Measurements from ENCODE around the gene CPXM1.
"Not testable (repeated sequence)": the region's sequence is repeated elsewhere in the genome, so short reads cannot be mapped to it uniquely, and the experiment has no call there.

CPXM1 gene

DNA sequence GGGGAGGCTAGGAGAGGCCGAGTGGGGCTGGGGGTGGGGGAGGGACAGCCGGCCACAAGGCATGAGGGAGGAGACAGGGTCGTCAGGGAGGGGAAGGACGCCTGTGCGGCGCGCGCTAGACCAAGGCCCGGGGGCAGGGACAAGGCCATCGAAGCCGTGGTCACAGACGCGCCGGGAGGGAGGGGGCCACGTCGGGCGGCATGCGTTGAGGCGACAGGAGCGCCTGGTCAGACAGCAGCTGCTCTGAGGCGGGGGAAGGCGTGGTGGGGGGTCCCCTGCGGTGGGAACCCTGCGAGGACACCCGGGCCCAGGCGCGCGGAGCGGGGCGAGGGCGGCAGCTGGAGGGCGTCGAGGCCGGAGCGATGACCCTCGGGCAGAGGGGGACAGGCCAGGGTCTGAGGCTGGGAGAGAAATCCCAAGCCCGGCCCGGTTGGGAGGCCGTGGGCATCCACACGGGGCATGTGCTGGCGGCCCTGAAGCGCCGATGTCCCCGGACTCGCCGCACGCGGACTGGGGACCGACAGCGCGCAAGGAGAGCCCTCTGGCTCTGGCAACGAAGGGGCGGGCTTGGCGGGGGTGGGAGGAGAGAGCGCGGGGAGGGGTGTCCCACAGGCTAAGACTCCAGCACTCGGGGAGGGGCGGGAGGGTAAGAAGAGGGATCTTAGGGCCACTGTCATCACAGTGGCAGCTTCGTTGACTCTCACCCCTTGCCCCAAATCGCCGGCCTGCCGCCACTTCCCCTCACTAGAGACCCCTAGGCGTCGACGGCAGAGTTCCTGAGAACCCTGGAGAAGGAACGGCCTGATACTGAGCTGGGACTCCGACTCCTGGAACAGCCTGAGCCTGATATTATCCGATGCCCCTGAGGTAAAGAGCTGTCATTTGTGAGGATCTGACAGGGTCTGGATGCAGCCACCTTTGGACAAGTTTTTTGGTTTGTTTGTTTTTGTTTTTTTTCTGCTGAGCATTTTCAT is 20.8 kb upstream of the CPXM1 start:
- DNase-seq, result no peak

DNA sequence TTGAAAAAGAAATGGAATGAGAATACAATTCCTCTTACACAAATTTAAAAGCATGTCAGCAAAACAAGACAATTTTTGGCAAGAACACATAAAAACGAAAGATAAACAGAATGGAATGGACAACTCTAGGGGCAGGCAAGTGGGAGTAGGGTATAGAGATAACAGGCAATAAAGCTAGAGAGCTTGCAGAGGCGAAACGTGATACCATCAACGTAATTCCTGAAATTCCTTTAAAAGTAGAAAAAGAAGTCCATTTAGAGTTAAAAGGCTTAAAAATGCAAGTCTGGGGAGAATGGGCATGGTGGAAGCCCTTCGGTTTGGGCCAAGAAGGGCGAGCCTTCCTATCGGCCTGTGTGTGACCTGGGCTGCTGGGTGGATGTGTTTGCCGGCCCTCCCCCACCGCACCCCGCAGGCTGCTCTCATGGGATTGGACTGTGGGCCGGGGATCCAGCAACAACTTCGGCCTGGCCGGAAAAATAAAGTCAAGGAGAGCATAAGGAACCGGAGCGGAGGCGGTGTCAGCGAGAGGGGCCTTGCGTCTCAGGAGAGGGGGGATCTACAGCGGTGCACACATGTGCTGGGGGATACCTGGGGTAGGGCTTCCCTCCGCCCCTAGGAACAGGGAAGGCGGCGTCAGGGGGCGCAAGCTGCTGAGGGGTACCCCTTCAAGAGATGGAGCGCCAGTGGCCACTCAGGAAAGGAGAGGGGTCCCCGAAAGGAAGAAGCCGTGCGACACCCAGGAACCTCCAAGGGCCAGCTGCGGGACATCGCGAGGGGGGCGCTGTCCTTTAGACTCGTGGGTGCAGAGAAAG is 19.9 kb upstream of the CPXM1 start:
- DNase-seq, result no peak

DNA sequence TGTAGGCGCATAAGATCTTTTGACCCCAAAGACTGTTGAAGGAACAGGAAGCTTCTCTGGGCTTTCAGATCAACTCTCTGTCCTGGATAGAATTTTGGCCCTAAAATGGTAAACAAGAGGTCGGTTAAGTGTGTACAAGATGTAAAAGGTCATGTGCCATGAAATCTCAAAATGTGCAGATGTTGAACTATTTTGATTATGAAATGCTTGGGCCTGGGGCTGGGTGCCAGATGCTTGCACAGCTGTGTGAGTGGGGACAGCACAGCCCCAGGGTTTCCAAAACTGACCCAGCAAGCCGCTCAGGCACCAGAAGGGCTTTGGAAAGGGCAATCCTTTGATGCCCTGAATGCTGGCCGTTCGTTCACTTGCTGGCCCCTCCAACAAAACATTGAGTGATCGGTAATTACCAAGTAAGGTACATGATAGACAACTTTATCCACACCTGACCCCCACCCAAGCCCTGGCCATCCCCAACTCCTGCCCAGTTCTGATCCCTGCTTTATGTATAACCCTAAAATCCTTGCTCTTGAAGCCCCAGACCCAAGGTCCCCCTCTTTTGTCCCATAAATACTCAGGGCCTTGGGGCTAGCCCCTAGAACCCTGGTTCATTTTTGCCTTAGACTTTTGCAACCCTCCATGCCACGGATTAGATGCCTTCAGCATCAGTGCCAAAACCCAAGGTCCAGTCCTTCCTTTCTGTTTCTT is 17.6 kb upstream of the CPXM1 start:
- no peak for DNase-seq

DNA sequence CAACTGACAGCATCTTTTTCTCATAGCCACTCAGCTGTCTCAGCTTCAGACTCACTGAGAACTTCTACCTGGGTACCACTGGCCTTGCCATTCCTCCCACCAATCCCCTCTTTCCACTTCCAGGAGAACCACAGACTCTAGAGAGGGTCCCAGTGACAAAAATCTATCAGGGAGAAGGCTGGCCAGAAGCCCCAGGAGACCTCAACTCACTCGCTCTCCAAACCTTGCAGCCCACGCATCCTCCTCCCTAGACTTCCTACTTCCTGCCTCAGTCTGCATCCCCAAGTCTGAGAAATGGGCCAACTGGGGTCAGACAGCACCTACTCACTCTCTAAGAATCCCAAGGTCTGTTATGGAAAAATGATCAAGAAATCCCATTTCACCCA is 16.9 kb upstream of the CPXM1 start:
- DNase-seq, result no peak

DNA sequence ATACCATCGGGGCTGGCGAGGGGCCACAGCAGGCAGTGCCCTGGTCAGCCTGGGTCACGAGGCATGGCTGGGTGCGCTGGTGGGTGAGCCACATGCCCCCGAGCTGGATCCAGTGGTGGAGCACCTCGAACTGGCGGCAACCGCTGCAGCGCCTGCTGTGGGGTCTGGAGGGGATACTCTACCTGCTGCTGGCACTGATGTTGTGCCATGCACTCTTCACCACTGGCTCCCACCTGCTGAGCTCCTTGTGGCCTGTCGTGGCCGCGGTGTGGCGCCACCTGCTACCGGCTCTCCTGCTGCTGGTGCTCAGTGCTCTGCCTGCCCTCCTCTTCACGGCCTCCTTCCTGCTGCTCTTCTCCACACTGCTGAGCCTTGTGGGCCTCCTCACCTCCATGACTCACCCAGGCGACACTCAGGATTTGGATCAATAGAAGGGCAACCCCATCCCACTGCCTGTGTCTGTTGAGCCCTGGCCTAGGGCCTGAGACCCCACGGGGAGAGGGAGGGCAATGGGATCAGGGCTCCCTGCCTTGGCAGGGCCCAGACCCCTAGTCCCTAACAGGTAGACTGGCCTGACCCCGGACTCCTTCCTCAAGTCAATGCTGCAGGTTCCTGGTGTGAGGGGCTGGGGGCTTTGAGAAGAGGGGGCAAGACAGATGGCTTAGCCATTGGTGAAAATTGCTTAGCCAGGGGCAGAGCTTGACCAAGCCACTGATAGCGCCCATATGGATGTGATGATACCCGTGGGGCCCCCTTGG is 16.3 kb upstream of the CPXM1 start:
- no peak for DNase-seq

DNA sequence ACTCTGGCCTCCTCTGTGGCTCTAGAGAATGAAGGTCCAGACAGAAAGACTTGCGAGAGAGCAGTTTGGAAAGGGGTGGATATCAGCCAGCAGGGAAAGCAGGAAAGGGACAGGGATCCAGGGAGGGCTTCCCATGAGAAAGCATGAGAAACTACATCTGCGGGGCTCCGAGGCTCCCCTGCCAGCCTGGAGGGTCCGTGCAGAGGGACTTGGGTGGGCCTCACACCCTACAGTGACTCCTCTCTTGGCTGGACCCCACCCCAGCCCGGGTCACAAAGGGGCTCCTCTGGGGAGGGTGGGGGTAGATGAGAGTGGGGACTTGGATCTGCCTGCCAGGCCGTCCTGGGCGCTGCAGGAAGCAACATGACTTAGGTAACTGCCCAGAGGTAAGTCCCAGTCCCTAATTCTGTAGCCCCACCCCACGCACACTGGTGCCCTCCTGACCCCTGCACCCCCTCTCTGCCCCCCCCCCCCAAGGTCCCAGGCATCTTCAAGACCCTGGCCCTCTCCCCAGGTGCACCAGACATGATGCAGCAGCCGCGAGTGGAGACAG is 15.7 kb upstream of the CPXM1 start, which contains the start of gene TMEM239:
TSS of gene TMEM239 (plus strand) at position 335 of the 553 bp plus-strand sequence. CDS start at position 526, 191 bp downstream.
- DNase-seq, result no peak

DNA sequence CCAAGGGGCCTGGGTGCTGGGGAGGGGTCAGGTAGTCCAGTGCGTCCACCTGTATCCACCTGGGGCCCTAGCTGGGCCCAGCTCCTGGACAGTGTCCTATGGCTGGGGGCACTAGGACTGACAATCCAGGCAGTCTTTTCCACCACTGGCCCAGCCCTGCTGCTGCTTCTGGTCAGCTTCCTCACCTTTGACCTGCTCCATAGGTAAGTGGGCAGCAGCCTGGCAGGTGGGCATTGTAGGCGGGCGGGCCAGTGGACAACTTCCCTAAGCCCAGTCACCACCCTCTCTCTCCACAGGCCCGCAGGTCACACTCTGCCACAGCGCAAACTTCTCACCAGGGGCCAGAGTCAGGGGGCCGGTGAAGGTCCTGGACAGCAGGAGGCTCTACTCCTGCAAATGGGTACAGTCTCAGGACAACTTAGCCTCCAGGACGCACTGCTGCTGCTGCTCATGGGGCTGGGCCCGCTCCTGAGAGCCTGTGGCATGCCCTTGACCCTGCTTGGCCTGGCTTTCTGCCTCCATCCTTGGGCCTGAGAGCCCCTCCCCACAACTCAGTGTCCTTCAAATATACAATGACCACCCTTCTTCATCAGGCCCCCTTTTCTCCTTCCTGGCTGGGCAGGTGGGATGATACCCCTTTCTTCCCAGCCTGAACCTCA is 14.9 kb upstream of the CPXM1 start:
- no peak for DNase-seq

DNA sequence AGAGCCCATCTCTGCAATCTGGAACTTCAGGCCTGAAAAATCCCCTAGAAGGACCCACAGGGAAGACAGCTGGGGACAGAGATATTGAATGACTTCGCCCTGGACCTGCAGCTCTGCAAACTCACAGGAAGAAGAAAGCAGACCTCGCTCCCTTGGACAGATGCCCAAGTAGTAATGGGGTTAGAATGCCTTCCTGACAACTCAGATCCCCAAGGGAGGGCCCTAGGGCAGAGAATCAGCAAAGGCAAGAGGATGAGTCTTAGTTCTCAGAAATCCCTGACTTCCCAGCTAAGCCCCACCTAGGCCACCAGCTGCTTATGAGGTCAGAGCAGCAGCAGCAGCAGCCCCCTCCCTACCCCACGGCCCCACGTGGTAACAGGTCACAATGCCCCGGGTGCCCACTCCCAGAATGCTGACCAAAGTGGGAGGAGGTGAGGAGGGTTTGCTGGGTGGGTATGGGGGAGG is 14.2 kb upstream of the CPXM1 start, which contains the start of gene C20orf141:
TSS of gene C20orf141 (plus strand) at position 401 of the 465 bp plus-strand sequence. CDS start 198 bp downstream, outside the sequence.
- DNase-seq, result no peak

DNA sequence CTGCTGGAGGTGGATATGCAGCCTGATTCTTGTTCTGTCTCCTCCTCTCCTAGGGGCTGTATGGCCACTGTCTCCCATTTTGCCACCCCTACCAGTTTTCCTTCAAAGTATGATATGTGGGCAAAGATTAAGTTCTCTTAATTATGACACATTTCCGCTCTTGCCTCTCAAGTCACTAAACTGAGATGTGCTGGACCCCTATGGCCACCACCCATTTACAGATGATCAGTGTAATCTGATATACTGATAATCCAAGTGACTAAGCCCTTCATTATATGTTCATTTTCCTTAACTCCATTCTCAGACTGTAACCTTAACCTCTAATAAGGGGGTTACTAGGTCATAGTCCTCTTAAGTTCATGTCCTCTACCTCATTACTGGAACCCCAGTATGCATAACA is 13.6 kb upstream of the CPXM1 start:
- no peak for DNase-seq

DNA sequence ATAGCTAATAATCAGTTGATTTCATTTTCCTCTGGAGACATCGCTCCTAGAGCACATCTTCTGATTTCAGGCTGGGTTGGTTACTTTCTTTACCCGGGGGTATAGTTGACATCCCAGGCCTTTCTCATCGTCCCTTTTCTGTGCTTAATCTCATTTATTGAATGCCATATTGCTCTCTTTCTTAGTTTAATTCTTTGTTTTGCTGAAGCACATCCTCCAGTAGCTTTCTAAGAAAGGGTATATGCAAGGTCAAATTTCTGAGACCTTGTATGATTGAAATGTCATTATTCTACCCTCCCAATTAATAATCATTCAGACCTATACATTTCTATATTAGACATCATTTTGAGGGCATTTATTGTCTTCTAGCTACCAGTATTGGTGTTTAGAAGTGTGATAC is 11.8 kb upstream of the CPXM1 start:
- DNase-seq, result no peak

DNA sequence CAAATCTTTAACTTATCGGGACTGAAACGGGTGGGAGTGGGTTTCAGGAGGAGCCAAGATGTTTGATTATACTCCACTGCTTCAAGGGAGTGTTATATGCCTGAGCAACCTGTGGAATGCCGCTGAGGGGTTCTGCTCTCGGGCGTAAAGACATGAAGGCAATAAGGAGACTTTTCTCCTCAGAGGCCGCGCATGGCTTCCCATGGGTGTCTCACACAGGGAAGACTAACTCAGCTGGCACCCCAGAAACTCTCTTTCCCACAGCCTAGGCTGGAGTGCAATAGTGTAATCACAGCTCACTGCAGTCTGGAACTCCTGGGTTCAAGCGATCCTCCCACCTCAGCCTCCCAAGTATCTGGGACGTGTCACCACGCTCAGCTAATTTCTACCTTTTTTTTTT is 9.3 kb upstream of the CPXM1 start:
- DNase-seq, result no peak

DNA sequence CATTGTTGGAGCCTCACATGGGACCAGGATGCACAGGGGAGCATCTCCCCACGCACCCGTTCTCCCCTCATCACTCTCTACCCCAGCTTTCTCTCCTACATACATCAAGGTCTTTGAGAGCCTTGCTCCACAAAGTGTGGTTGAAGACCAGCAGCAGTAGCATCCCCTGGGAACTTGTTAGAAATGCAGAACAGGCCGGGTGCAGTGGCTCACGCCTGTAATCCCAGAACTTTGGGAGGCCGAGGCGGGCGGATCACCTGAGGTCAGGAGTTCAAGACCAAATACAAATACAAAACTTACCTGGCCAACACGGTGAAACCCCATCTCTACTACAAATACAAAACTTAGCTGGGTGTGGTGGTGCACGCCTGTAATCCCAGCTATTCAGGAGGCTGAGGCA is 7.5 kb upstream of the CPXM1 start:
- DNase-seq, result not testable (repeated sequence)

DNA sequence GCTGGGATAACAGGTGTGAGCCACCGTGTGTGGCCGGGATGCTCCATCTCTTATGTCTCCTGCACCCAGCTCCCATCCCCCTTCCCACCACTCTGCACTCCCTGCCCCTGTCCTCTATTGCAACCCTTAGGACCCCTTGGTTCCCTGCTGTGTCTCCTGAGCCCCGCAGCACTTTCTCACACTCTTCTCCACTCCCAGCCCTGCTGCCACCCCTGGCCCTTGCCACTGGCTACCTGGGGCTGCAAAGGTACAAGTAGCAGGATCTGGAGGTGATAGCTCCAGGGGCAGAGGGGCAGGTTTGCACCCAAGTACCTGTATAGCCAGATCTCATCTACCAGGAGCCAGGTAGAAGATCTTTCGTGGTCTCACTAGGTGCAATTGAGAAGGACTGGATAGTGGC is 6.6 kb upstream of the CPXM1 start:
- DNase-seq, result no peak

DNA sequence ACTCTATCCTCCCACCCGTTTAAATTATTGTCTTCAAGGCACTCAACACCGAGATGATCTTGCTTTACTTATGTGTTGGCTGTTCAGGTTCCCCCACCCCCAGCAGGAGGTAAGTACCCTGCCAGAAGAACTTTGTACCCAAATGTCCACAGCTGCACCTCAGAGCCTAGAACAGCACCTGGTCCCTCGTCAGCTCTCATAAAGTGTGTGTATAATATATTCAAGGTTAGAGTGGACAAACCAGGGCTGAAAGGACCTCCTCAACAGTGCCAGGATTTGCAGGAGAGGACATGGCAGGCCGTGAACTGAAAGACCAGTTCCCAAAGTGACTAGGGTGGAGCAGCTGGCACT is 5.9 kb upstream of the CPXM1 start:
- no peak for DNase-seq

DNA sequence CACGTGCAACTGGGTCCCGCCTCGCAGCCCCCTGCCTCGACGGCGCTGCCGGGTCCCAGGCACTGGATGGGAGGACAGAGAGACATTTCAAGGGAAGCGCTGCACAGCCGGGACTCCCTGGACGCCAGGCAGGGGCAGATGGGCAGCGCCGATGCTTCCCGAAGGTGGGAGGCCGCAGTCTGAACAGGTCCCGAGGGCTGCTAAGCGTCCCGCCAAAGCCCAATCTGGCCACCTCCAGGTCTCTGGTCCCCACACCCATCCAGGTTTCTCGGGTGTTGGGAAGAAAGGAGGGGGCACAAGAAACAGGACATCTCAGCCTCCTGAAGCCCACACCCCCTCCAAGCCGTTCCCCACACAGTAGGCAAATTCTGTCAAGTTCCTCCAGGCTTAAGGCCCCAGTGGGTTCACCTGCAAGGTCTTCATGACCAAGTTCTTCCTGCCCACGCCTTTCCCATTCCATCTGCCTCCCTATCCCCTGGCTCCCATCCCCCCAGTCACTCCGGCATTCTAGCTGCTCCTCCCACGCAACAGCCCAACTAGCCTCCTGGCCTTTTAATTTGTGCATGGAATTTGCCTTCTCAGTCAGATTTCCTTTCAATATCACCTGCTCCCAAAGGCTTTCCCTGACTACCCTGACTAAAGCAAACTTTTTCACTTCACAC is 5.4 kb upstream of the CPXM1 start:
- no peak for DNase-seq

DNA sequence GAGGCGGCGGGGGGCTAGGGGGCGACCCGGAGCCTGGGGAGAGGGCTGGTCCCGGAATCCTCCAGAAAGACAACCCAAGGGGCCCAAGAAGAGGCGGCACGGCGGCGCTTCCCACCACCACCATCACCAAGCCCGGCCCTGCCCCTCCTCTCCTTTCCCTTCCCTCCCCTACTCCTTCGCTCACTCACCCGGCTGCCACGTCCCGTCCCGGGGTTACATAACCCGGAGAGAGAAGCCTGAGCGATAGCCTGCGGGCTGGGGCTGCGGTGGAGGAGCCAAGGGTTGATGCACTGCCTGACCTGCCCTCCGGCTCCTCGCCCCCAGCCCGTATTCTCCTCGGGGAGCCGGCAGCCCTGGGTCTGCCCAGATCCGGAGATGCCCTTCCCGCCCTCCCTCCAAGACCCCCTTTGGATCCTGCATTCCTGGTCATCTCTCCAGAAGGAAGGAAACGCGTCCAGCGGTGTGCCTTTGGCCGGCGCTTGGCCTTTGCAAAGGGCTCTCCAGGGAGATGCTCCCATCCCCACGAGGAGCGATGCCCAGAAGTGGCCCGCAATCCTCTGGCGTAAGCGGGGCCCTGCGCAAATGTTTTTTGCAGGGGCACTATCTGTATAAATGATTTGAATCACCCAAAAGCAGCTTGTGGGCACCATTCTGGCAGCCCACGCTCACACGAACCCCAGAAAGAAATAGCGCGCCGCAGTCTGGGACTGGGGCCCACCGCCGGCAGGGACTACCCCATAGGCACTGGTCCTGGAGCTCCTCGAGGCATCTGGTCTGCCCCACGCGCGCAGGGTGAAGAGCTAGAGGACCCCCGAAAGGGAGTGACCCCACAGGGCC is 4.6 kb upstream of the CPXM1 start:
- no peak for DNase-seq

DNA sequence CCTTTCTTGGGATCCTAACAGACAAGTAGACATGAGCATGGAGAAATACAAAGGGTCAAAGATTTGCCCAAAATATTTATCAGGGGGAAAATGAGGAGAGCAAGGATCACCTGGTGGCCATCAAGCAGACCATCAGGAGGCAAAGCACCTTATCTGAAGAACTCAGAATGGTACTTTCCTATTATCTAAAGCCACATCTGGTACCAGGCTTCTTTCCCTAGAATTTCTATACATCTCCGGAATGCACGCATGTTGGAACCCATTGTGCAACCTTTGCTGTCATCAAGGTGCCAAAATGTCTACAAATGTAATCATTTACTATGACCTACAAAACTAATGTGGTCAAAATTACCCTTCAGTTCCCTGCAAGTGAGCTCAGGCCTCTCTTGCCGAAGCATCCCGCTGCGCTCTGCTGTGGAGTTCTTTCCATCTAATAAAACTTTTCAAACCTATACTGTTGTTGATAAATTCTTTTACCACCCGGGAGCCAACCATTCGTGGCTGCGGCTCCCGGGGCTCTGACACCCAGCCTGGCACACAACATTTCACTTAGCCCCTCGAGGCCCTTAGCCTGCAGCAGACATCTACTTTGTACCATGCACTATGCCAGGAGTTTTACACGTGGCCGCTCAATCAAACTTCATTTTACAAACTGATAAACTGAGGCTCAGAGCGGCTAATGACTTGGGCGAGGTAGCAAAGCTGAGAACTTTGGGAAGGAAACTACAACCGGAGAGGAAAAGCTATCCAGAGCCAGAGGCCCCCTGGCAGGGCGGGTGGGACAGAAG is 3.8 kb upstream of the CPXM1 start:
- no peak for DNase-seq

DNA sequence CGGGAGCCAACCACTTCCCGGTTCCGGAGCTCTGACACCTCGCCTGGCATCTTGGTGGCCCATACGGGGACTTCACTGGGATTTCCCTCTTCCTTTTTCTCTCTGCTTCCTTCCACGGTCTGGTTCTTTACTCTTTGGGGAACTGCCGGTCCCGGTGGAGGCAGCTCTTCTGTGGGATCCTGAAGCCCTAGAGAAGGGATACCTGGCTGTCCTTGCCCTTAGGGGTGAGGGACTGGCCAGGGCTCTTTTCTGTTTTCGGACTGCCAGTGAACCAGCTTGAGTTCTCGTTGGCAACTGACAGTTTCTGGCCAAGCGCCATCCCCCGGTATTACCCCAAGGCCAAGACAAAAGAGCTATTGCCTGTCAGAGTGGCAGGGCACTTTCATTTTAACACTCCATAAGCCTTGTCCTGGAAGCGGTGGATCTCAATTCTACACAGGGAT is 880 bp upstream of the CPXM1 start:
- no peak for DNase-seq
